HG03135 (cell line): ENCODE results near the gene EEIG1.

Experiments used
- ATAC-seq: cut with Tn5 transposase; IDR thresholded peaks from one replicate; pipeline ENCODE4 v1.9.1; 2021; ENCODE audit warnings: mild to moderate bottlenecking, moderate library complexity; ENCODE audit not compliant: unreplicated experiment

EEIG1 gene

GRCh38 chr9:128001779-128002298, 21.1 kb upstream of the EEIG1 start:
- no peak for ATAC-seq

GRCh38 chr9:128001151-128001778, 20.5 kb upstream of the EEIG1 start:
- ATAC-seq, result no peak

- ATAC-seq, result no peak
These were observed 18.7 kb upstream of the EEIG1 start for GRCh38 chr9:127999461-127999860.

GRCh38 chr9:127993721-127994120, 12.9 kb upstream of the EEIG1 start:
- ATAC-seq, result no peak

- no peak for ATAC-seq
These were observed 11.0 kb upstream of the EEIG1 start for GRCh38 chr9:127991757-127992274.

GRCh38 chr9:127991017-127991756, 10.4 kb upstream of the EEIG1 start:
- no peak for ATAC-seq

GRCh38 chr9:127990554-127990953, 9.8 kb upstream of the EEIG1 start:
- ATAC-seq, result no peak

- no peak for ATAC-seq
These were observed 8.3 kb upstream of the EEIG1 start for GRCh38 chr9:127989094-127989493.

GRCh38 chr9:127987103-127987614, 6.4 kb upstream of the EEIG1 start:
- ATAC-seq, result peak; percentile 35

- no peak for ATAC-seq
These were observed 4.2 kb upstream of the EEIG1 start for GRCh38 chr9:127985011-127985410.

- no peak for ATAC-seq
These were observed 3.1 kb upstream of the EEIG1 start for GRCh38 chr9:127983847-127984289.

GRCh38 chr9:127982912-127983311, 2.1 kb upstream of the EEIG1 start:
- no peak for ATAC-seq

- no peak for ATAC-seq
These were observed 851 bp upstream of the EEIG1 start for GRCh38 chr9:127981559-127982121.

- ATAC-seq, result peak; percentile 24
These were observed 606 bp downstream of the EEIG1 start for GRCh38 chr9:127980060-127980705.

GRCh38 chr9:127979333-127980059, 1.3 kb downstream of the EEIG1 start:
- ATAC-seq, result no peak

GRCh38 chr9:127979015-127979332, 1.8 kb downstream of the EEIG1 start:
- ATAC-seq, result no peak

GRCh38 chr9:127977884-127978647, 2.7 kb downstream of the EEIG1 start:
- no peak for ATAC-seq

- ATAC-seq, result no peak
These were observed 3.5 kb downstream of the EEIG1 start for GRCh38 chr9:127977009-127977883.

GRCh38 chr9:127976498-127976897, 4.3 kb downstream of the EEIG1 start:
- no peak for ATAC-seq
